GM23338 (cell line): ENCODE data around the gene SELENOT. TPM values are rescaled to one million over a fixed set of nuclear protein-coding genes. Genes with fewer than 3 reads are reported as not detected.

Experiments used
- ATAC-seq: fragments of 200-7000 bp; cut with Tn5 transposase; 3 replicates; pipeline ENCODE4 v1.9.1; 2020
- DNase-seq: peaks from one replicate; pipeline ENCODE4 v3.0.0-alpha.2; 2015; ENCODE audit warnings: low spot score
- H2AFZ ChIP-seq: fragments of 200-600 bp; sonication (generic); 2 replicates; pipeline ENCODE4 v1.8.0; 2016; ENCODE audit warnings: antibody characterized with exemption, mild to moderate bottlenecking, moderate library complexity
- H3F3A ChIP-seq: fragments of 200-600 bp; sonication (generic); replicated peaks from 2 replicates; pipeline ENCODE4 v1.8.0; 2017; ENCODE audit warnings: antibody characterized with exemption, mixed run types, low read depth
- H3K27ac ChIP-seq: fragments of 200-600 bp; sonication (generic); 2 replicates; pipeline ENCODE4 v1.6.1; 2016; ENCODE audit warnings: low read depth
- H3K27me3 ChIP-seq: fragments of 200-600 bp; sonication (generic); 2 replicates; pipeline ENCODE4 v1.8.0; 2016; ENCODE audit warnings: mild to moderate bottlenecking, mixed run types, moderate library complexity; ENCODE audit not compliant: insufficient read depth
- H3K36me3 ChIP-seq: fragments of 200-600 bp; sonication (generic); 2 replicates; pipeline ENCODE4 v1.8.0; 2016; ENCODE audit warnings: mild to moderate bottlenecking; ENCODE audit not compliant: insufficient read depth
- H3K4me1 ChIP-seq: fragments of 200-600 bp; sonication (generic); 2 replicates; pipeline ENCODE4 v1.8.0; 2016; ENCODE audit warnings: mild to moderate bottlenecking, moderate library complexity; ENCODE audit not compliant: insufficient read depth
- H3K4me2 ChIP-seq: fragments of 200-600 bp; sonication (generic); 2 replicates; pipeline ENCODE4 v1.7.1; 2017; ENCODE audit warnings: mixed run types
- H3K4me3 ChIP-seq: fragments of 200-600 bp; sonication (generic); 2 replicates; pipeline ENCODE4 v1.6.1; 2016; ENCODE audit warnings: mixed run types
- H3K79me2 ChIP-seq: fragments of 200-600 bp; sonication (generic); replicated peaks from 2 replicates; pipeline ENCODE4 v1.8.0; 2017; ENCODE audit warnings: mild to moderate bottlenecking; ENCODE audit not compliant: insufficient read depth
- H3K9me2 ChIP-seq: fragments of 200-600 bp; sonication (generic); 2 replicates; pipeline ENCODE4 v1.8.0; 2017; ENCODE audit not compliant: insufficient read depth
- H4K20me1 ChIP-seq: fragments of 200-600 bp; sonication (generic); replicated peaks from 2 replicates; pipeline ENCODE4 v1.8.0; 2017; ENCODE audit warnings: mild to moderate bottlenecking; ENCODE audit not compliant: insufficient read depth
- H3K27ac Mint-ChIP-seq: 2 replicates; pipeline ENCODE4 v1.8.0; 2020; ENCODE audit warnings: inconsistent platforms, mild to moderate bottlenecking, moderate library complexity, mixed read lengths
- H3K27me3 Mint-ChIP-seq: 3 replicates; pipeline ENCODE4 v1.8.0; 2022; ENCODE audit warnings: low read depth, mild to moderate bottlenecking, moderate library complexity, mixed read lengths, inconsistent platforms; ENCODE audit not compliant: insufficient read depth, poor library complexity
- H3K36me3 Mint-ChIP-seq: 3 replicates; pipeline ENCODE4 v1.8.0; 2021; ENCODE audit warnings: low read depth, mild to moderate bottlenecking, inconsistent platforms, moderate library complexity, mixed read lengths
- H3K4me1 Mint-ChIP-seq: 3 replicates; pipeline ENCODE4 v1.8.0; 2020; ENCODE audit warnings: mild to moderate bottlenecking, inconsistent platforms, mixed read lengths
- H3K4me3 Mint-ChIP-seq: 3 replicates; pipeline ENCODE4 v1.8.0; 2021; ENCODE audit warnings: moderate library complexity, mild to moderate bottlenecking, inconsistent platforms, mixed read lengths
- H3K9me3 Mint-ChIP-seq: 3 replicates; pipeline ENCODE4 v1.8.0; 2020; ENCODE audit warnings: moderate library complexity, mild to moderate bottlenecking, inconsistent platforms, mixed read lengths
- EZH2 ChIP-seq: fragments of 200-600 bp; sonication (generic); IDR thresholded peaks from one replicate; pipeline ENCODE4 v1.8.0; 2017; ENCODE audit warnings: antibody characterized with exemption, mild to moderate bottlenecking, low read depth; ENCODE audit not compliant: unreplicated experiment
- STAT1 ChIP-seq: IDR thresholded peaks from one replicate; pipeline ENCODE4 v1.6.1; 2016; ENCODE audit warnings: antibody characterized with exemption; ENCODE audit not compliant: unreplicated experiment
- ZNF462 ChIP-seq: fragments of 250-450 bp; sonication (Bioruptor Pico); IDR thresholded peaks from 2 replicates; pipeline ENCODE4 v1.5.0; 2020; ENCODE audit warnings: mild to moderate bottlenecking, moderate library complexity
- polyA plus RNA-seq: library from polyadenylated mRNA; unstranded; fragments of >200 nt; fragmentation: Nextera tagmentation; extraction: Ambion mirVana; gene quantifications from 2 replicates; pipeline ENCODE4 v1.2.1, GENCODE V29; 2016
- total RNA-seq: library from RNA; depleted of rRNA; stranded (reverse); fragments of >200 nt; shearing (Covaris generic); gene quantifications from 2 replicates; pipeline ENCODE4 v1.2.3, GENCODE V29; 2014

Gene SELENOT
- total and polyA plus RNA-seq, 2 experiments from 2014 or later = 56.1 to 61.3 TPM

DNA sequence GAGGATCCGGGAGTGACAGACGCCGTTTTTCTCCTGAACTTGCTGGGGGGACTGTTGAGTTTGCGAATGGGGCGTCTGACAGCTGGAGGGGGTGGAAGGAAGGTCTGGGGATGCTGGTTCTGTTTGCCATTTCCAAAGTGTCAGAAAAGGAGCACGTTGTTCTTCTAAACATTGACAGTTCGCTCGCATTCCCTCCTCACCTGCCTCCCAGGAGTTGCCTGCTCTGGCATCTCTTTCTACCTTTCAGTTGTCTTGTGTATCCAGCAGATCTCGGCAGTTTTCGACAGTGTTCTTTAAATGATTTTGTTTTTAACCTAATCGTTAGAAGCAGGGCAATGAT, 829 bp downstream of the SELENOT start (continued):
- no peak for TF ChIP-seq ZNF462 (CRISPR knock-in tag)

DNA sequence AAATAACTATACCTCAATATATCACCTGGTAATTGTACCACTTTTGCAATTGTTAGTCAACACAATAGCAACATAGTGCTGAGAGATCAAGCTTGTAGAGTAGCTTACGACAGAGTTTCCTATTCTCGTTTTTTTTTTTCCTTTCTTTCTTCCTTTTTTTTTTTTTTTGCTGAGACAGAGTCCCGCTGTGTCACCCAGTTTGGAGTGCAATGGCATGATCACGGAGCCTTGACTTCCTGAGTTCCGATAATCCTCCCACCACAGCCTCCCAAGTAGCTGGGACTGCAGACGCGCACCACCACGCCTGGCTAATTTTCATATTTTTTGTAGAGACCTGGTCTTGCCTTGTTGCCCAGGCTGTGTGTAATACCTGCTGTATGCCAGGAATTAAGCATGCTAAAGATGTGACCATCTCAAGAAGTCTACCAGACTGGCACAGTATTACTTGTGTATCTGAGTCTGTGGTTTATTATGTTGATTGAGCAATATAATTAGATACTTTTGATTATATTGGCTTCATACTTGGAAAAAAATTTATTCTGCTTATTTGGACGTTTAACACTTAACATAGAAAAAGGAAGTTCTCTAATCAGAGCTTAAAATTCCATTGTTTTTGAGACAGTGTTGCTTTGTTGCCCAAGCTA, 3.0 kb downstream of the SELENOT start:
- Histone ChIP-seq H3F3A (no peaks in the 10 kb centered on the region), H3K9me2 (no peaks in the 10 kb centered on the region), H3K27me3 (no peaks in the 10 kb centered on the region), H3K4me1 (peaks cover 40% of the 10 kb centered on the region), H2AFZ (no peak overlapping the region), H3K27ac (no peak overlapping the region), H3K4me3 (no peak overlapping the region), H3K36me3 (no peaks in the 10 kb centered on the region), H4K20me1 (peaks cover 13% of the 10 kb centered on the region; the same call in 1 of the 2 replicates), H3K4me2 (no peak overlapping the region), H3K79me2 (peaks cover 90% of the 10 kb centered on the region)
- Mint-ChIP-seq H3K27ac (0 out of 2 replicates have a peak overlapping the region, but pooled peaks have one; percentile 68), H3K4me3 (peak overlapping the region; percentile 53; the same call in 1 of the 3 replicates), H3K4me1 (peaks cover 48% of the 10 kb centered on the region), H3K27me3 (peaks cover 11% of the 10 kb centered on the region), H3K36me3 (peaks cover 30% of the 10 kb centered on the region; the same call in 2 of the 3 replicates), H3K9me3 (no peaks in the 10 kb centered on the region)
- DNase-seq = no peak
- no peak for ATAC-seq
- TF ChIP-seq EZH2 (no peak), STAT1 (no peak)
